ENCODE measurements around the gene OR6S1. TPM values are rescaled to one million over a fixed set of nuclear protein-coding genes. Genes with fewer than 3 reads are reported as not detected.

The OR6S1 gene
- total and polyA plus RNA-seq, 2 experiments from 2014 or later = not detected

DNA sequence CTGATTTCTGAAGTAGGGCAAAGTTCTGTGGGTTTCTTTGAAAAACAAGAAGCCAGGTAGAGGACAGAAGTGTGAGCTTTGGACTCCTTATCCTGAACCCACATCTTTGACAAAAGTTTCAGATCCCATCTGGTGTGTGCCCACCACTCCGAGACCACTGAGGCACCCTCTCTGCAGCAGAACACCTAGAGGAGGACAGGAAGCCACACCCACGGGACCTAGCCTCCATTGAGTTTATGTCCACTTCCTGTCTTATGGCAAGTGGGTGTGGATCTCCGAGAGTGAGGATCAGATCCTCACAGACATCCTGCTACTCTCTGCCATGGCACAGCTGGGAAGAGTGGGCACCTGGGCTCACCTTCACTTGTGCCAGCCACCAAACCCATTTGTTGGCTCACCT is 16.8 kb upstream of the OR6S1 start:
- H3K27ac ChIP-seq (ENCODE audit: low read depth) = no peak overlapping the region
- Mint-ChIP-seq H3K4me3 (peak overlapping the region; percentile 80), H3K36me3 (ENCODE audit: low read depth) (no peaks in the 10 kb centered on the region; the same call in 2 of the 3 replicates), H3K27me3 (ENCODE audit: insufficient read depth, low read depth, poor library complexity) (peaks cover 55% of the 10 kb centered on the region), H3K9me3 (peaks cover 6% of the 10 kb centered on the region; the same call in 2 of the 3 replicates), H3K4me1 (peaks cover 31% of the 10 kb centered on the region), H3K27ac (no peak overlapping the region)
- peak overlapping the region; percentile 46 for H3K4me3 ChIP-seq
- no peaks in the 10 kb centered on the region for H4K20me1 ChIP-seq (replicated peaks; ENCODE audit: insufficient read depth)
- peaks cover 15% of the 10 kb centered on the region; the same call in 1 of the 2 replicates for H3K4me1 ChIP-seq (ENCODE audit: insufficient read depth)
- no peaks in the 10 kb centered on the region for H3K36me3 ChIP-seq (ENCODE audit: insufficient read depth)
- no peak overlapping the region for H2AFZ ChIP-seq
- no peaks in the 10 kb centered on the region for H3K9me2 ChIP-seq (ENCODE audit: insufficient read depth)
- H3F3A ChIP-seq (replicated peaks; ENCODE audit: low read depth) = peaks cover under 1% of the 10 kb centered on the region; the same call in 1 of the 2 replicates
- ATAC-seq = no peak
- DNase-seq (ENCODE audit: low spot score) = no peak
- H3K79me2 ChIP-seq (replicated peaks; ENCODE audit: insufficient read depth) = no peaks in the 10 kb centered on the region
- H3K27me3 ChIP-seq (ENCODE audit: insufficient read depth) = peaks cover 39% of the 10 kb centered on the region
- no peak for TF ChIP-seq NANOG (IDR thresholded peaks at IDR 0.05; ENCODE audit: borderline replicate concordance)
- no peak for TF ChIP-seq JUNB (IDR thresholded peaks at IDR 0.05; ENCODE audit: unreplicated experiment)
- TF ChIP-seq ZNF114 (CRISPR knock-in tag; IDR thresholded peaks at IDR 0.05) = no peak
- TF ChIP-seq, protein P1, sequence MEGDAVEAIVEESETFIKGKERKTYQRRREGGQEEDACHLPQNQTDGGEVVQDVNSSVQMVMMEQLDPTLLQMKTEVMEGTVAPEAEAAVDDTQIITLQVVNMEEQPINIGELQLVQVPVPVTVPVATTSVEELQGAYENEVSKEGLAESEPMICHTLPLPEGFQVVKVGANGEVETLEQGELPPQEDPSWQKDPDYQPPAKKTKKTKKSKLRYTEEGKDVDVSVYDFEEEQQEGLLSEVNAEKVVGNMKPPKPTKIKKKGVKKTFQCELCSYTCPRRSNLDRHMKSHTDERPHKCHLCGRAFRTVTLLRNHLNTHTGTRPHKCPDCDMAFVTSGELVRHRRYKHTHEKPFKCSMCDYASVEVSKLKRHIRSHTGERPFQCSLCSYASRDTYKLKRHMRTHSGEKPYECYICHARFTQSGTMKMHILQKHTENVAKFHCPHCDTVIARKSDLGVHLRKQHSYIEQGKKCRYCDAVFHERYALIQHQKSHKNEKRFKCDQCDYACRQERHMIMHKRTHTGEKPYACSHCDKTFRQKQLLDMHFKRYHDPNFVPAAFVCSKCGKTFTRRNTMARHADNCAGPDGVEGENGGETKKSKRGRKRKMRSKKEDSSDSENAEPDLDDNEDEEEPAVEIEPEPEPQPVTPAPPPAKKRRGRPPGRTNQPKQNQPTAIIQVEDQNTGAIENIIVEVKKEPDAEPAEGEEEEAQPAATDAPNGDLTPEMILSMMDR (conservative IDR thresholded peaks at IDR 0.05; ENCODE audit: low read depth in 2 of 2) = no peak
- TF ChIP-seq, protein P2, sequence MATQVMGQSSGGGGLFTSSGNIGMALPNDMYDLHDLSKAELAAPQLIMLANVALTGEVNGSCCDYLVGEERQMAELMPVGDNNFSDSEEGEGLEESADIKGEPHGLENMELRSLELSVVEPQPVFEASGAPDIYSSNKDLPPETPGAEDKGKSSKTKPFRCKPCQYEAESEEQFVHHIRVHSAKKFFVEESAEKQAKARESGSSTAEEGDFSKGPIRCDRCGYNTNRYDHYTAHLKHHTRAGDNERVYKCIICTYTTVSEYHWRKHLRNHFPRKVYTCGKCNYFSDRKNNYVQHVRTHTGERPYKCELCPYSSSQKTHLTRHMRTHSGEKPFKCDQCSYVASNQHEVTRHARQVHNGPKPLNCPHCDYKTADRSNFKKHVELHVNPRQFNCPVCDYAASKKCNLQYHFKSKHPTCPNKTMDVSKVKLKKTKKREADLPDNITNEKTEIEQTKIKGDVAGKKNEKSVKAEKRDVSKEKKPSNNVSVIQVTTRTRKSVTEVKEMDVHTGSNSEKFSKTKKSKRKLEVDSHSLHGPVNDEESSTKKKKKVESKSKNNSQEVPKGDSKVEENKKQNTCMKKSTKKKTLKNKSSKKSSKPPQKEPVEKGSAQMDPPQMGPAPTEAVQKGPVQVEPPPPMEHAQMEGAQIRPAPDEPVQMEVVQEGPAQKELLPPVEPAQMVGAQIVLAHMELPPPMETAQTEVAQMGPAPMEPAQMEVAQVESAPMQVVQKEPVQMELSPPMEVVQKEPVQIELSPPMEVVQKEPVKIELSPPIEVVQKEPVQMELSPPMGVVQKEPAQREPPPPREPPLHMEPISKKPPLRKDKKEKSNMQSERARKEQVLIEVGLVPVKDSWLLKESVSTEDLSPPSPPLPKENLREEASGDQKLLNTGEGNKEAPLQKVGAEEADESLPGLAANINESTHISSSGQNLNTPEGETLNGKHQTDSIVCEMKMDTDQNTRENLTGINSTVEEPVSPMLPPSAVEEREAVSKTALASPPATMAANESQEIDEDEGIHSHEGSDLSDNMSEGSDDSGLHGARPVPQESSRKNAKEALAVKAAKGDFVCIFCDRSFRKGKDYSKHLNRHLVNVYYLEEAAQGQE (IDR thresholded peaks at IDR 0.05; ENCODE audit: unreplicated experiment) = no peak
- TF ChIP-seq, protein P3, sequence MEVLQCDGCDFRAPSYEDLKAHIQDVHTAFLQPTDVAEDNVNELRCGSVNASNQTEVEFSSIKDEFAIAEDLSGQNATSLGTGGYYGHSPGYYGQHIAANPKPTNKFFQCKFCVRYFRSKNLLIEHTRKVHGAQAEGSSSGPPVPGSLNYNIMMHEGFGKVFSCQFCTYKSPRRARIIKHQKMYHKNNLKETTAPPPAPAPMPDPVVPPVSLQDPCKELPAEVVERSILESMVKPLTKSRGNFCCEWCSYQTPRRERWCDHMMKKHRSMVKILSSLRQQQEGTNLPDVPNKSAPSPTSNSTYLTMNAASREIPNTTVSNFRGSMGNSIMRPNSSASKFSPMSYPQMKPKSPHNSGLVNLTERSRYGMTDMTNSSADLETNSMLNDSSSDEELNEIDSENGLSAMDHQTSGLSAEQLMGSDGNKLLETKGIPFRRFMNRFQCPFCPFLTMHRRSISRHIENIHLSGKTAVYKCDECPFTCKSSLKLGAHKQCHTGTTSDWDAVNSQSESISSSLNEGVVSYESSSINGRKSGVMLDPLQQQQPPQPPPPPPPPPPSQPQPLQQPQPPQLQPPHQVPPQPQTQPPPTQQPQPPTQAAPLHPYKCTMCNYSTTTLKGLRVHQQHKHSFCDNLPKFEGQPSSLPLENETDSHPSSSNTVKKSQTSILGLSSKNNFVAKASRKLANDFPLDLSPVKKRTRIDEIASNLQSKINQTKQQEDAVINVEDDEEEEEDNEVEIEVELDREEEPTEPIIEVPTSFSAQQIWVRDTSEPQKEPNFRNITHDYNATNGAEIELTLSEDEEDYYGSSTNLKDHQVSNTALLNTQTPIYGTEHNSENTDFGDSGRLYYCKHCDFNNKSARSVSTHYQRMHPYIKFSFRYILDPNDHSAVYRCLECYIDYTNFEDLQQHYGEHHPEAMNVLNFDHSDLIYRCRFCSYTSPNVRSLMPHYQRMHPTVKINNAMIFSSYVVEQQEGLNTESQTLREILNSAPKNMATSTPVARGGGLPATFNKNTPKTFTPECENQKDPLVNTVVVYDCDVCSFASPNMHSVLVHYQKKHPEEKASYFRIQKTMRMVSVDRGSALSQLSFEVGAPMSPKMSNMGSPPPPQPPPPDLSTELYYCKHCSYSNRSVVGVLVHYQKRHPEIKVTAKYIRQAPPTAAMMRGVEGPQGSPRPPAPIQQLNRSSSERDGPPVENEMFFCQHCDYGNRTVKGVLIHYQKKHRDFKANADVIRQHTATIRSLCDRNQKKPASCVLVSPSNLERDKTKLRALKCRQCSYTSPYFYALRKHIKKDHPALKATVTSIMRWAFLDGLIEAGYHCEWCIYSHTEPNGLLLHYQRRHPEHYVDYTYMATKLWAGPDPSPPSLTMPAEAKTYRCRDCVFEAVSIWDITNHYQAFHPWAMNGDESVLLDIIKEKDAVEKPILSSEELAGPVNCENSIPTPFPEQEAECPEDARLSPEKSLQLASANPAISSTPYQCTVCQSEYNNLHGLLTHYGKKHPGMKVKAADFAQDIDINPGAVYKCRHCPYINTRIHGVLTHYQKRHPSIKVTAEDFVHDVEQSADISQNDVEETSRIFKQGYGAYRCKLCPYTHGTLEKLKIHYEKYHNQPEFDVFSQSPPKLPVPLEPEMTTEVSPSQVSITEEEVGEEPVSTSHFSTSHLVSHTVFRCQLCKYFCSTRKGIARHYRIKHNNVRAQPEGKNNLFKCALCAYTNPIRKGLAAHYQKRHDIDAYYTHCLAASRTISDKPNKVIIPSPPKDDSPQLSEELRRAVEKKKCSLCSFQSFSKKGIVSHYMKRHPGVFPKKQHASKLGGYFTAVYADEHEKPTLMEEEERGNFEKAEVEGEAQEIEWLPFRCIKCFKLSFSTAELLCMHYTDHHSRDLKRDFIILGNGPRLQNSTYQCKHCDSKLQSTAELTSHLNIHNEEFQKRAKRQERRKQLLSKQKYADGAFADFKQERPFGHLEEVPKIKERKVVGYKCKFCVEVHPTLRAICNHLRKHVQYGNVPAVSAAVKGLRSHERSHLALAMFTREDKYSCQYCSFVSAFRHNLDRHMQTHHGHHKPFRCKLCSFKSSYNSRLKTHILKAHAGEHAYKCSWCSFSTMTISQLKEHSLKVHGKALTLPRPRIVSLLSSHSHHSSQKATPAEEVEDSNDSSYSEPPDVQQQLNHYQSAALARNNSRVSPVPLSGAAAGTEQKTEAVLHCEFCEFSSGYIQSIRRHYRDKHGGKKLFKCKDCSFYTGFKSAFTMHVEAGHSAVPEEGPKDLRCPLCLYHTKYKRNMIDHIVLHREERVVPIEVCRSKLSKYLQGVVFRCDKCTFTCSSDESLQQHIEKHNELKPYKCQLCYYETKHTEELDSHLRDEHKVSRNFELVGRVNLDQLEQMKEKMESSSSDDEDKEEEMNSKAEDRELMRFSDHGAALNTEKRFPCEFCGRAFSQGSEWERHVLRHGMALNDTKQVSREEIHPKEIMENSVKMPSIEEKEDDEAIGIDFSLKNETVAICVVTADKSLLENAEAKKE (CRISPR knock-in tag; IDR thresholded peaks at IDR 0.05) = no peak
- no peak for TF ChIP-seq ZNF331 (CRISPR knock-in tag; IDR thresholded peaks at IDR 0.05; ENCODE audit: low read depth)
- TF ChIP-seq, protein P4, sequence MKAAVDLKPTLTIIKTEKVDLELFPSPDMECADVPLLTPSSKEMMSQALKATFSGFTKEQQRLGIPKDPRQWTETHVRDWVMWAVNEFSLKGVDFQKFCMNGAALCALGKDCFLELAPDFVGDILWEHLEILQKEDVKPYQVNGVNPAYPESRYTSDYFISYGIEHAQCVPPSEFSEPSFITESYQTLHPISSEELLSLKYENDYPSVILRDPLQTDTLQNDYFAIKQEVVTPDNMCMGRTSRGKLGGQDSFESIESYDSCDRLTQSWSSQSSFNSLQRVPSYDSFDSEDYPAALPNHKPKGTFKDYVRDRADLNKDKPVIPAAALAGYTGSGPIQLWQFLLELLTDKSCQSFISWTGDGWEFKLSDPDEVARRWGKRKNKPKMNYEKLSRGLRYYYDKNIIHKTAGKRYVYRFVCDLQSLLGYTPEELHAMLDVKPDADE (IDR thresholded peaks at IDR 0.05) = no peak
- no peak for TF ChIP-seq CREB1 (CRISPR knock-in tag; IDR thresholded peaks at IDR 0.05; ENCODE audit: low read depth)
- TF ChIP-seq EZH2phosphoT487 (IDR thresholded peaks at IDR 0.05; ENCODE audit: unreplicated experiment) = no peak
- no peak for TF ChIP-seq POLR2AphosphoS5 (IDR thresholded peaks at IDR 0.05; ENCODE audit: low read depth)
- TF ChIP-seq EZH2 (IDR thresholded peaks at IDR 0.05; ENCODE audit: low read depth, unreplicated experiment) = no peak
- H3K4me2 ChIP-seq = peak overlapping the region; percentile 71
